ENCODE results near the gene NIPBL.
"Not testable (repeated sequence)": the region's sequence is repeated elsewhere in the genome, so short reads cannot be mapped to it uniquely, and the experiment has no call there.

GRCh38 chr5:36852903-36853302 is 23.7 kb upstream of the NIPBL start:
- not testable (repeated sequence) for TF ChIP-seq CTCF (conservative IDR thresholded peaks at IDR 0.05); EZH2 (IDR thresholded peaks at IDR 0.05; ENCODE audit: low read depth)
